Effector CD8-positive, alpha-beta T cell (primary cell): ENCODE data around the gene TBC1D24.
A peak's percentile ranks its signal among the peaks of the same experiment; 100 is the strongest.
"Not testable (repeated sequence)": the region's sequence is repeated elsewhere in the genome, so short reads cannot be mapped to it uniquely, and the experiment has no call there.

Experiments
- DNase-seq: peaks from one replicate; lab custom pipeline; 2025; lab: John Stamatoyannopoulos, UW
- total RNA-seq, 4 experiments: gene quantifications; one replicate each; lab custom pipeline; 2026; lab: John Stamatoyannopoulos, UW

Gene TBC1D24
- total RNA-seq, result 18.9 to 37.8 (median 30.1) reads per million in 4 experiments

DNA sequence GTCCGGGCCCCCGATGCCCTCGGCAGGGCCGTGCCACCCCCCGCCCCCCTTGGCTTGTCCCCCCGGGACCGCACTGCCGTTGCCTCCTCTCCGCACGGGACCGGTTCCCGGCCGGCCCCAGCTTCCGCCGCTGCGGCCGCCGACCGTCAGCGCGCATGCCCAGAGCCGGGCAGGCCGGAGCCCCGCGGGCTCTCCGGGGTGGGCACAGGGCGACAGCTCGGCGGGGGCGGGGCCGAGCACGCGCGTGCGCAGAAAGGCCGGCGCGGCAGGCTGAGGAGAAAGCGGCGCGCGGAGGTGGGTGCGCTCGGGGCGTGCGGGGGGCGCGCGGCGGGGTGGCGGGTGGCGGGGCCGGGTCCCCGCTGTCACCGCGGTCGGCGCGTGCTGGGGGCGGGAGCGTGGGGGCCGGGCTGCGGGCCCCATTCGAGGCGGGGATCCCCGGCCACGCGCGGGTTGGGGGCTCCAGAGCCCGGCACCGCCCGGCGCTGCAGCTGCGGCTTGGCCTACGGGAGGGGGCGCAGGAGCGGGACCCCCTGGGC is at the start of gene TBC1D24:
Gene TBC1D24, plus strand, starts transcription at position 251 of the 536 bp plus-strand sequence. CDS start 21,022 bp downstream, outside the sequence.
- DNase-seq, result peak; percentile 70

GRCh38 chr16:2425825-2426430 is 49.0 kb upstream of the TBC1D24 start:
- DNase-seq, result no peak

DNA sequence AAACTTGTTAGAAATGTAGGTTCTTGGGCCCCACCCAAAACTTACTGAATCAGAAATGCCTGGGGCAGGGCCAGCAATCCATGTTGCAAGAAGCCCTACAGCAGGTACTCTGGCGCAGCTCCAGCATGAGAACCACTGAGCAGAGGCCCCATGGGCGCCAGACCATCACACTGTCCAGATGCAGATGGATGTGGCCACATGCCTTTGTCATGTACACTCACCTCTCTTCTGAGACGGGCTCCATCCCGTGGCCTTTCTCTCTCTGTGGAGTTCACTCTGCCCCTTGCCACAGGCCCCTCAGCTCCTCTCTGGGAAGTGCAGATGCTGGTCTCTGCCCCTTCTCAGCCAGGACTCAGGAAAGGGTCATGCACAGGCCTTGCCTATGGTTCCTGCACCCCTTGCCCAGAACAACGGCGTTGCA is 48.0 kb upstream of the TBC1D24 start:
- no peak for DNase-seq

DNA sequence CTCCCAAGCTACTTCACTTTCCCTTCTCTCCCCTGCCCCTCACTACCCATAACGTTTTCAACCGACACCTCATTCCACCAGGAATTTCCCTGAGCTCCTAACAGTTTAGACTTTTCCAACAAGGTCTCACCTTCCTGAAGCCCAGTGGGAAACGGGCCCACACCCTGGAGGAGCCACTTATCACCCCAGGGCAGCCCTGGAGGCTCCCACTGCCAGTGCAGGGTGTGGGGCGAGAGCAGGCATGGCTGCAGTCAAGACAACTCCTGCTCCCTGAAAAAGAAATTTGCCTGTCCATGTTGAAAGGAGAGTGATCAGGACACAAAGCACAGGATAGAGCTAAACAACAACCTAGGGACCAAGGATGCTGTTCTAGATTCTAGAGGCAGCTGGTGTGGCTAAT is 47.4 kb upstream of the TBC1D24 start:
- DNase-seq, result no peak

- DNase-seq, result no peak
Observed at GRCh38 chr16:2428051-2428783, 46.7 kb upstream of the TBC1D24 start.

GRCh38 chr16:2428784-2429033 is 46.2 kb upstream of the TBC1D24 start:
- no peak for DNase-seq

GRCh38 chr16:2429034-2429770 is 45.7 kb upstream of the TBC1D24 start, which contains the start of gene CCNF:
TSS of gene CCNF (plus strand) at chr16:2429447. CDS start at chr16:2429482, 35 bp downstream.
- peak; percentile 97 for DNase-seq

DNA sequence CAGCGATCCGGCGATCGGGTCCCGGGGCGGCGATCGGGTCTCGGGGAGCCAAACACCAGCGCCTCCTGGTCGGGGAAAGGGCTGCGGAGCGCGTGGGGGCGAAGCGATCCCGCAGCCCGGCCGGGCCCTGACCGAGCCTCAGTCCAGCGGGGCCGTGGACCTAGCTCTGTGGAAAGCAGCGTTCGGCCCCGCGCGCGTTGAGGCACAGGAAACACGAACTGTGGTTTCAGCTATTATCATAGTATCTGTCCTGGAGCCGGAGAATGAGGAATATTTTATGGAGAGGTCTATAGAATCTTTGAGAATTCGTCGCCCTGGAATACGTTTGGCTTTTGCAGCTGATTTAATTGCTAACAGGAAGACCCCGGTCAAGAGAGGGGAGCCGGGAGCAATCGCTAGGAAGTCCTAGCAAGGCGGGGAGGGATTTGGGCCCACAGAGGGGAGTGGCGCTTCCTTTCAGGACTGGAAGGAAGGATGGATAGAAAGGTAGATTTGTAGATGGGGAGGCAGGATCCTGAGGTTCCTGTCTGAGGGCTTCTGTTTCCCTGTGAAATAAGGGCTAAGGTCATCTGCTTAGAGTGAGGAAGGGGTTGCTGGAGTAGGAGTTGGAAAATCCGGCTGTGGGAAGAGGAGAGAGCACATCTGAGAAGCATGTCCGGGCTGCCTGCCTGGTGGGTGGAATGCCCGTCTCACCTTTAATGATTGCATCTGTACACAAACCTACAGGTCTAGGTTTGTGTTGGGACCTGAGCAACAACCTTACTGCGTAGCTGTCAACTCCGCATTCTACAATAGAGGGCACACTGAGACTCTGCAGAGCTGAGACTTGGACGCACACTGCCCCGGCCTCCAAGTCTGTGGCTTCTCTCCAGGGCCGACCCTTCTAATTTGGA is 44.9 kb upstream of the TBC1D24 start:
- DNase-seq, result no peak

- no peak for DNase-seq
Observed at GRCh38 chr16:2432286-2432685, 42.6 kb upstream of the TBC1D24 start.

GRCh38 chr16:2432801-2433505 is 42.0 kb upstream of the TBC1D24 start:
- DNase-seq, result no peak

GRCh38 chr16:2435236-2435635 is 39.7 kb upstream of the TBC1D24 start:
- DNase-seq, result not testable (repeated sequence)

- no peak for DNase-seq
Observed at GRCh38 chr16:2436110-2436509, 38.8 kb upstream of the TBC1D24 start.

GRCh38 chr16:2437032-2437790 is 37.7 kb upstream of the TBC1D24 start:
- DNase-seq, result no peak

DNA sequence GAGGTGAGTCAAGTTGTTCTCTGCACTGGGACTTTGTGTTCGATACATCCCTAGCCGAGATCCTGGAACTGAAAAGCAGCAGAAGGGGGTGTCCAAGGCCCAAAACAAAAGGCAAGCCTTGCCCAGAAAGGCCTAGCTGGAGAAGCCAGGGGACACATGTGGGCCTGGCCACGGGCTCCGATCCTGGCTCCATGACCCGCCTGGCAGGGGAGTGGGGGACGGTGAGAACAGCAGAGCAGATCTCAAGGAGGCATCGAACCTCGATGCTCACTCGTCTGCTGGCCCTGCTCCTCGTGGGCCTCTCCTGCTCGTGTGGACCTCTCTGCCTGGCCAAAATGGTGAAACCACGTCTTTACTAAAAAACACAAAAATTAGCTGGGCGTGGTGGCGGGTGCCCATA is 36.8 kb upstream of the TBC1D24 start:
- no peak for DNase-seq

- no peak for DNase-seq
Observed at GRCh38 chr16:2439598-2439997, 35.3 kb upstream of the TBC1D24 start.

DNA sequence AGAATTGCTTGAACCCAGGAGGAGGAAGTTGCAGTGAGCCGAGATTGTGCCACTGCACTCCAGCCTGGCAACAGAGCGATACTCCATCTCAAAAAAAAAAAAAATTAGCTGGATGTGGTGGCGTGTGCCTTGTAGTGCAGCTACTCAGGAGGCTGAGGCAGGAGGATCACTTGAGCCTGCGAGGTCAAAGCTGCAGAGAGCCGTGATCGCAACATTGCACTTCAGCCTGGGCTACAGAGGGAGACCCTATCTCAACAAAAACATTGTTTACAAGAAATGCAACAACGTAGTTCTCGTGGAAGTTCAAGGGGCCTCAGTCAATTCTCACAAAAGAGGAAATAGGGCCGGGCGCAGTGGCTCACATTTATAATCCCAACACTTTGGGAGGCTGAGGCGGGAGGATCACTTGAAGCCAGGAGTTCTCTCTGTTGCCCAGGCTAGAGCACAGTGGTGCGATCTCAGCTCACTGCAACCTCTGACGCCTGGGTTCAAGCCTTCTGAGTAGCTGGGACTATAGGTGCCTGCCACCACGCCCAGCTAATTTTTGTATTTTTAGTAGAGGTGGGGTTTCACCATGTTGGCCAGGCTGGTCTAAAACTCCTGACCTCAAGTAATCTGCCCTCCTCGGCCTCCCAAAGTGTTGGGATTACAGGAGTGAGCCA is 33.7 kb upstream of the TBC1D24 start:
- not testable (repeated sequence) for DNase-seq

DNA sequence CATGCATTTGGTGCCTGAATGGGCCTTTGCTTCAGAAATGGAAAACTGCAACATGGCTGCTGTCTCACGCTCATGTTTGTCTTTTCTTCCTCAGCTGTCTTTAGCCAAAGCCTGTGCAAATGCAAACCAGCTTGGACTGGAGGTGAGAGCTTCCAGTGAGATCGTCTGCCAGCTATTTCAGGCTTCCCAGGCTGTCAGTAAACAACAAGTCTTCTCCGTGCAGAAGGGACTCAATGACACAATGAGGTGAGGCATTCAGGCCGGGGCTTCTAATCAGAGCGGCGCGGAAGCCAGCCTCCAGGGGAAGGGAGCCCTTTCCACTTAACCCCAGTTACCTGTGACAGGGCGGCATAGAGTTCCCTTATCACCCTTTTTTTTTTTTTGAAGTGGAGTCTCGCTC is 31.4 kb upstream of the TBC1D24 start:
- no peak for DNase-seq

DNA sequence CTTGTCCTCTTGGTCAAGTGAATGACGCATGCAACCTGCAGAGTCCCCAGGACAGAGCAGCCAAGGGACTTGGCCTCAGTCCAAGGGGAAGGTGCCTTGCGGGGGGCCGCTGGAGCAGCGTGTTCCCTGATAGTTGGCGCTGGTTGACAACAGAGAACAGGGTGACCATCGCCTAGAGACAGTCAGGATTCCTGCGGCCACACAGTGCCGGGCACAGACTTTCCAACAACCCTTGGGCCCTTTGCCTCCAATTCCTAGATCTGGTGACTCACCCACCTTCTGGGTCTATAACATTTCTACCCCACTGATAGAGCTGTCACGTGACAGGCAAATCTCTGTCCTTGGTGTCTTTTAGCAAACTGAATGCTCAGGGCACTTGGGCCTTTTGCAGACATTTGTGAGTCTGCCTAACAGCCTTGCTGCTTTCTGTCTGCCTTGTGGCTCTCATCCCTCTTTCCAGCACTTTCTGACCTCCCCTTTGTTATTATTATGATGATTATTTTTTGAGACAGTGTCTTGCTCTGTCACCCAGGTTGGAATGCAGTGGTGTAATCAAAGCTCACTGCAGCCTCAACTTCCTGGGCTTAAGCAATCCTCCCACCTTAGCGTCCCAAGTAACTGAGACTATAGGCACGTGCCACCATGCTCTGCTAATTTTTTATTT is 26.9 kb upstream of the TBC1D24 start:
- no peak for DNase-seq

- no peak for DNase-seq
Observed at GRCh38 chr16:2449118-2449517, 25.8 kb upstream of the TBC1D24 start.
